Activated CD8-positive, alpha-beta memory T cell treated with anti-CD3 and anti-CD28 coated beads, Interleukin-2, amount 50 U/mL, for 4 hours (primary cell): Measurements from ENCODE around the gene MT1F.

Experiments
- DNase-seq: peaks from one replicate; pipeline ENCODE4 v3.0.0-alpha.2; 2020

Gene MT1F

GRCh38 chr16:56702836-56703235 is 45.1 kb downstream of the MT1F start:
- DNase-seq = no peak
